SH-SY5Y (cell line): ENCODE results near the gene RIF1.

Source experiments
- GATA2 ChIP-seq: IDR thresholded peaks from 2 replicates; pipeline ENCODE4 v1.6.1; 2011; ENCODE audit warnings: mild to moderate bottlenecking, low read depth, low read length
- GATA3 ChIP-seq: IDR thresholded peaks from 2 replicates; pipeline ENCODE4 v1.6.1; 2011; ENCODE audit warnings: low read depth, mild to moderate bottlenecking, low read length, moderate library complexity

DNA sequence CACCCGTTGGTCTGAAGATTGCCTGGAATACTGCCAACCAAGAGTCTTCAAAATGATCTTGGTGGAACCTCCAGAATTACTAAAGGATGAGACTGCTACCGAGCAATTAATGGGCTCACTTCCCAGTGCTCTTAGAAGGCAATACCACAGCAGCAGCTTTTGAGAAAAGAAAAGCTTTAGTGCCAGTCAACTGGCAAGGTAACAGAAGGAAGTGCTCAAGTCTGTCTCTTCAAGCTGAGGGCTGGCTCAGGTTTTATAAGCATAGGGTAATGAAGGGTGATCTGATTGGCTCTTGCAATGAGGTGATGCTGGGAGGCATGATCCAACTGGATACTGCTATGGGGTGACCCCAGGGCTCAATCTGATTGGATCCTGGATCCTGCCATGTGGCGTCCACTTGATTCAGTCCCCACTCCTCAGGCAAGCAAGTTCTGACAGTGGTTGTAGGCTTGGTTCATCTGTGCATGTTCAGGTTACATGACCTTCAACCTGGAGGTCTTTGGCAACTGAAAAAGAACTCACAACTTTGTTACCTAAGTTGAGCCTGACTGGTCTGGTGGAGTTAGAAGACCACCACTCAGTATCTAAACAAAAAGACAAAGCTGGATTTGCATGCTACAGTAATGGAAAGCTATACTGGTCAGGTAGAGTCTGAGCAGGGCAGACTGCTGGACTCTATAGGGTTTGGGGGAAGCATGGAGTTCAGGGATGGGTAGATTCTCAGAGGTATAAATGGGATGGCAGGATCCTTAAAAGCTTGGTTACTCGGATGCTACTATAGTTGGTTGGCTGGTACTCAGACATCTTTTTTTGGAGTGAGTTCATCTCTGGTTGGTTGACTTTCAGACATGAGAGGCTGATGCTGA, 14.0 kb upstream of the RIF1 start:
- TF ChIP-seq GATA2 (no peak), GATA3 (no peak)
